Activated naive CD4-positive, alpha-beta T cell treated with anti-CD3 and anti-CD28 coated beads, Interleukin-2, amount 50 U/mL, for 72 hours (primary cell): ENCODE measurements around the gene GJC3. TPM values are rescaled to one million over a fixed set of nuclear protein-coding genes. Genes with fewer than 3 reads are reported as not detected.
"Not testable (repeated sequence)": the region's sequence is repeated elsewhere in the genome, so short reads cannot be mapped to it uniquely, and the experiment has no call there.

Experiments
- ATAC-seq, 2 donors: fragments of 150-1000 bp; cut with Tn5 transposase; 2 replicates each; pipeline ENCODE4 v1.10.0; 2021; ENCODE audit warnings: mild to moderate bottlenecking in 2 of 2, moderate library complexity in 2 of 2
- DNase-seq, 2 donors: peaks; one replicate each; pipeline ENCODE4 v3.0.0; 2021 to 2022; ENCODE audit warnings: low spot score in 2 of 2
- H3K27ac Mint-ChIP-seq, 2 donors: one replicate each; pipeline ENCODE4 v1.8.0; 2022; ENCODE audit warnings: mild to moderate bottlenecking in 2 of 2, mixed read lengths in 2 of 2
- H3K36me3 Mint-ChIP-seq, 2 donors: one replicate each; pipeline ENCODE4 v1.8.0; 2022; ENCODE audit warnings: mixed read lengths in 2 of 2
- H3K9me3 Mint-ChIP-seq, 2 donors: one replicate each; pipeline ENCODE4 v1.8.0; 2022; ENCODE audit warnings: mixed read lengths in 2 of 2
- total RNA-seq, 2 donors: library from RNA; stranded (reverse); gene quantifications; one replicate each; pipeline ENCODE4 v1.2.3, GENCODE V29; 2022

Gene GJC3
- total RNA-seq, 2 donors from 2014 or later: 0.68 to 0.89 TPM

DNA sequence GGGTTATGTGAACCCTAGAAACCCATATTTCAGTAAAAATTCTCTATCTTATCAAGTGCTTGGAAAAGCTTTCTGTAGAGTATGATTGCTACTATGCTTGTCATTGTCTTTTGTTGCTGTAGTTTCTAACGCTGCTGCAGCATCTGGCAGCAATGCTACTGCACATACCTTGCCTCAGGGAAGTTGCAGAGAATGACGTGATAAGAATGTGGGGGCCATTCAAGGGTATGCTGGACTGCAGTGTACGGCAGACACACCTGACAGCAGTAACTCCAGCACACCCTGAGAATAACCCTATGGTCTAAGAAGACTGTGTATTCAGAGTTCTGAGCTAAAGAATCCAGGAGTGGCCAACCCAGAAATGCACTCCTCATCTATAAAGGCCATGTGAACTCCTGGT is 30.6 kb downstream of the GJC3 start:
- Mint-ChIP-seq H3K9me3 (no peaks in the 10 kb centered on the region), H3K27ac (no peak overlapping the region), H3K36me3 (peaks cover 21 to 25% of the 10 kb centered on the region in 2 donors)
- DNase-seq (no peak), ATAC-seq (no peak)

DNA sequence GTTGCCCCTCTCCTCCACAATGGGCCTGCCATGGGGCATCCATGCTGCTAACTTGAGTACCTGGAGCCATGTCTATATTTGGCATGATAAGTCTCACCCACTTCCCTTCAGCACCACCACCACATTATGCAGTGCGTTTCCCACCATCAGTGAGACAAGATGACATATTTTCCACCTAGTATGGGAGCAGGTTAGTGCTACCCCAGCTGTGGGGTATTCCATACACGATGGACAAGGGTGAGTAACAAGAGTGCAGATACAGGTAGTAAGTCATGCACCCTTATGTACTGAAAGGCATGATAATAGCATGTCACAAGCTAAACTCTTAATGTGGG is 31.4 kb downstream of the GJC3 start:
- Mint-ChIP-seq H3K9me3 (no peaks in the 10 kb centered on the region), H3K27ac (peak overlapping the region in 1 of 2 donors; percentile 93), H3K36me3 (peaks cover 21 to 24% of the 10 kb centered on the region in 2 donors)
- DNase-seq: no peak
- ATAC-seq: peak in 1 of 2 donors; percentile 39

DNA sequence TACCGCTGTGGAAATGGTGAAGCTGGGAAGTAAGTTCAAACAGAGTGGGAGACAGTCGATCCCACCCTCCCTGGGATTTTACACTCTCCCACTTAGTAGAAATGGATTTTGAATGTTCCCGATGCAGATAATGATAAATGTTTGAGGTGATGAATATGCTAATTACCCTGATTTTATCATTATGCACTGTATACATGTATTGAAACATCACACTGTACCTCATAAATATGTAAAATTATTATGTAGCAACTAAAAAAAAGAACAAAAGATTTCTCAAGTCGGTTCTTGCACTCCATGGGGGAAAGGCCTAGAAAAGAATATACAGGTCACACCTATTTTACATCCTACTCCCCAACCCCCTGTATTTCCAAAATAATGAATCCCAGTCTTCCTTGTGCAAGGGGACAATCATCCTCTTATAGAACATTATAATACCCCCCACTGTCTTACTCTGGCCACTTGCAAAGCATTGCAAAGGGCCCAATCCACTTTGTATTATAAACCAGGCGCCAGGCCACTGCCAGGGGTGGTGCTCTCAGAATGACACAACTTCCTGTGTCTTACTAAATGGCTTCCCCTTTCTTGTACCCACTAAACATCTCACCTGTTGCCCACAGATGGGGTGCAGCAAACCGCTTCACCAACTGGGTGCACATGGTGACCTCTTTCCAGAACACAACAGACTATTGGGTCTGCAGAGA is 31.9 kb downstream of the GJC3 start:
- ATAC-seq (peak in 1 of 2 donors; percentile 34), DNase-seq (no peak)
- H3K9me3 Mint-ChIP-seq: no peaks in the 10 kb centered on the region
- H3K36me3 Mint-ChIP-seq: peaks cover 15 to 24% of the 10 kb centered on the region in 2 donors
- peak overlapping the region in 1 of 2 donors; percentile 93 for H3K27ac Mint-ChIP-seq

DNA sequence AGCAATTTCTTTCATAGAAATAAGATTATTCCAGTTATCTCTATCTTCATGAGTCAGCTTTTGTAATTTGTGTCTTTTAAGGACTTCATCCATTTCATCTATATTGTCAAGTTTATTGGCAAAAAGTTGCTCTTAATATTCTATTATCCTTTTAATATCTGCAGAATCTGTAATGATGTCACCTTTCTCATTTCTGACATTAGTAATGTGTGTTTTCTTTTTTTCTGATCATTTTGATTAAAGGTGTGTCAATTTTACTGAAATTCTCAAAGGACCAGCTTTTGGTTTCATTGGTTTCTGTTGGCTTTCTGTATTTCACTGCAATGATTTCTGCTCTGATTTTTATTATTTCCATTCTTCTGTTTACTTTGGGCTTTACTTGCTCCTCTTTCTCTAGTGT is 34.7 kb downstream of the GJC3 start:
- H3K27ac Mint-ChIP-seq: no peak overlapping the region
- DNase-seq: no peak
- H3K9me3 Mint-ChIP-seq: peaks cover 3 to 5% of the 10 kb centered on the region in 2 donors
- H3K36me3 Mint-ChIP-seq: peaks cover 7 to 18% of the 10 kb centered on the region in 2 donors
- no peak for ATAC-seq

DNA sequence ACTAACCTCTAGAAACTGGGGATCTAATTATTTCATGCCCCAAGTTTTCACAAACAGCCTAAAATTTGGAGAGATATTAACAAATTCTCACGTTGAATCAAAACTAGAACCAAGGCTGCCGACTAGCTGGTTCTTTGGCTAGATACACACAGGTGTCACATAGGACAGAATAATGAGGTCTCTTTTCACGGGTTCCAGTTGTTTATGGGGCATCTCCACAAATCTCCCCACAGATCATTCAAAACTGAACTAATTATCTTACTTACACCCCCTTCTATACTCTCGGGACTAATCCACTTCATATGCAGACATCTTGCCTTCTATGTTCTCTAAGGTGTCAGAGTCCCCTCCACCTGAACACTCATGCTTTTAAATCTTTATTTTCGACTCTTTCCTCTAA is 36.1 kb downstream of the GJC3 start:
- Mint-ChIP-seq H3K9me3 (peaks cover 4 to 5% of the 10 kb centered on the region in 2 donors), H3K36me3 (peaks cover 8 to 25% of the 10 kb centered on the region in 2 donors), H3K27ac (peak overlapping the region in 1 of 2 donors; percentile 44)
- no peak for ATAC-seq
- no peak for DNase-seq

DNA sequence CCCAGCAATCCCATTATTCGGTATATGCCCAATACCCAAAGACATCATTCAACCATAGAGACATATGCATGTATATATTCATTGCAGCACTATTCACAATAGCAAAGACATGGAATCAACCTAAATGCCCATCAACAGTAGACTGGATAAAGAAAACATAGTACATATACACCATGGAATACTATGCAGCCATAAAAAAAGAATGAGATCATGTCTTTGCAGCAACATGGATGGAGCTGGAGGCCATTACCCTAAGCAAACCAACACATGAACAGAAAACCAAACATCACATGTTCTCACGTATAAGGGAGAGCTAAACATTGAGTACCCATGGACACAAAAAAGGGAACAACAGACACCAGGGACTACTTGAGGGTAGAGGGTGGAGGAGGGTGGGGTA is 39.1 kb downstream of the GJC3 start:
- peaks cover 8 to 25% of the 10 kb centered on the region in 2 donors for H3K36me3 Mint-ChIP-seq
- not testable (repeated sequence) for ATAC-seq, H3K27ac Mint-ChIP-seq, DNase-seq, H3K9me3 Mint-ChIP-seq

DNA sequence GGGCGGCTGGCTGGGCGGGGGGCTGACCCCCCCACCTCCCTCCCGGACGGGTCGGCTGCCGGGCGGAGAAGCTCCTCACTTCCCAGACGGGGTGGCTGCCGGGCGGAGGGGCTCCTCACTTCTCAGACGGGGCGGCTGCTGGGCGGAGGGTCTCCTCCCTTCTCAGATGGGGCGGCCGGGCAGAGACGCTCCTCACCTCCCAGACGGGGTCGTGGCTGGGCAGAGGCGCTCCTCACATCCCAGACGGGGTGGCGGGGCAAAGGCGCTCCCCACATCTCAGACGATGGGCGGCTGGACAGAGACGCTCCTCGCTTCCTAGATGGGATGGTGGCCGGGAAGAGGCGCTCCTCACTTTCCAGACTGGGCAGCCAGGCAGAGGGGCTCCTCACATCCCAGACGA is 41.1 kb downstream of the GJC3 start:
- not testable (repeated sequence) for ATAC-seq, DNase-seq, H3K9me3 Mint-ChIP-seq, H3K27ac Mint-ChIP-seq
- H3K36me3 Mint-ChIP-seq: peaks cover 8 to 25% of the 10 kb centered on the region in 2 donors

DNA sequence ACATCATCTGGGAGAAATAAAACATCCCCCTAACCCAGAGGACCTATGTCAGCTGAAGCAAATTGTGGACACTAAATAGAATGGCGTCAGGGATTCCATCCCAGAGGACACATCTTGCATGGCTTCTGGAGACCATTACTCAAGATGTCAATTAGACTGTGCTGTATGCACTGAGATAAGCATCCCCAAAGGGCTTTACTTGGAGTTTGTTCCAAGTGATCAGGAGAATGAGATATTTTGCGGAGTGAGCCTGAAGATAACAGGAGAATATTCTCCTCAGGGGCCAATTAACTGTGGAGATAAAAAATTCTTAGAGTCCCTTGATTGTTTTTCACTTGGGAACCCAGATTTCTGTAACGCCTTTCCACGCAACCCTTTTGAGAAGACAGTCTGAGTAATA is 48.0 kb downstream of the GJC3 start:
- Mint-ChIP-seq H3K36me3 (no peaks in the 10 kb centered on the region), H3K9me3 (peaks cover 0 to 3% of the 10 kb centered on the region in 2 donors), H3K27ac (no peak overlapping the region)
- no peak for DNase-seq
- ATAC-seq: no peak

DNA sequence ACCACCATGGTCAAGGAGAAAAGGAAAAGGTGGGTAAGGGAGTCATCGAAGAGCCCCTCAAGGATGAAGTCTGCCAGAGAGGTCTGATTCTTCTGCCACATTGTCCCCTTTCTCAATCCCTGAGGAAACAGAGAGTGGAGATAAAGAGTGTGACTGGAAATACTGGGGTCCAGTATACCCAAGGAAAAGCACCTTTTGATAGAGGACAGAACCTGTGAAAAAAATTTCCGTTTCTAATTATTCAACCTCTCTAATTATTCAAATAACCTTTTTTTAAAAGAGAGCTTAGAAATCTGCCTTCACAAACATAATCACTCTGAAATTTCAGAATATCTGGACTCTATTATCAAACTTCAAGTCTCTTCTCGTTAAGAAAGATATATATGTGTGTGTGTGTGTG is 52.5 kb downstream of the GJC3 start, which contains the start of gene OR2AE1:
TSS of gene OR2AE1 (minus strand) at position 101 of the 400 bp plus-strand sequence. CDS start at position 101, 0 bp downstream.
- no peak for ATAC-seq

DNA sequence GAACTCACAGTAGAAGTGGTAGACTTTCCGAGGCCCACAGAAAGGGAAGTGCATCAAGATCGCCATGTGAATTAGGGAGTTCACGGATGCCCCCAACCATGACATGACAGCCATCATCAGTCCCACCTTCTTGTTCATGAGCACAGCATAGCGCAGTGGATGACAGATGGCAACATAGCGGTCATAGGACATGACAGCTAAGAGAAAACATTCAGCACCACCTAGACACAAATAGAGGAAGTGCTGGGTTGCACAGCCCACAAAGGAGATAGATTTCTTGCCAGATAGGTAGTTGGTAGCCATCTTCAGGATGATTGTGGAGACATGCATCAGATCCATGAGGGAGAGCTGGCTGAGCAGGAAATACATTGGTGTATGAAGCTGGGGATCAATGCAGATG is 52.9 kb downstream of the GJC3 start:
- H3K27ac Mint-ChIP-seq: no peak overlapping the region
- DNase-seq (no peak), ATAC-seq (no peak)
- no peaks in the 10 kb centered on the region for H3K9me3 Mint-ChIP-seq
- H3K36me3 Mint-ChIP-seq: no peaks in the 10 kb centered on the region

More for the DNA sequence above, 52.5 kb downstream of the GJC3 start, which contains the start of gene OR2AE1:
- H3K36me3 Mint-ChIP-seq: no peaks in the 10 kb centered on the region
- no peak for DNase-seq
- H3K27ac Mint-ChIP-seq: no peak within 1 kb of the TSS
- no peaks in the 10 kb centered on the region for H3K9me3 Mint-ChIP-seq

Other genes with a start within 250 kb of the GJC3 start
- gene CYP3A5, start 249.6 kb downstream of the GJC3 start, total RNA-seq: under 1 TPM in 1 of 2 donors, not detected in 1; 0.41 TPM
- gene CYP3A7, start 194.4 kb downstream of the GJC3 start, total RNA-seq: not detected
- gene CYP3A4, start 145.4 kb downstream of the GJC3 start, total RNA-seq: under 1 TPM in 1 of 2 donors, not detected in 1; 0.14 TPM
- gene CYP3A43, start 101.6 kb downstream of the GJC3 start, total RNA-seq: not detected
- under 1 TPM in 1 of 2 donors, not detected in 1; 0.31 TPM for gene OR2AE1, start 52.6 kb downstream of the GJC3 start, total RNA-seq
- 10 to 100 TPM; 25.8 to 28.3 TPM for gene TRIM4, start 10.1 kb downstream of the GJC3 start, total RNA-seq
- under 1 TPM in 1 of 2 donors, not detected in 1; 0.43 TPM for gene AZGP1, start 46.4 kb upstream of the GJC3 start, total RNA-seq
- 10 to 100 TPM; 52.2 to 67.1 TPM for gene ZKSCAN1, start 86.0 kb upstream of the GJC3 start, total RNA-seq
- 1 to 10 TPM; 3.8 to 7.1 TPM for gene ZSCAN21, start 120.2 kb upstream of the GJC3 start, total RNA-seq
- 10 to 100 TPM; 13.8 to 16.2 TPM for gene ZNF3, start 152.1 kb upstream of the GJC3 start, total RNA-seq
- 100 to 1,000 TPM in 1 of 2 donors, 10 to 100 TPM in 1; 84.6 to 107 TPM for gene COPS6, start 159.3 kb upstream of the GJC3 start, total RNA-seq
- 100 to 1,000 TPM; 291 to 375 TPM for gene MCM7, start 171.8 kb upstream of the GJC3 start, total RNA-seq
- 10 to 100 TPM in 1 of 2 donors, 1 to 10 TPM in 1; 8.4 to 13.6 TPM for gene AP4M1, start 172.0 kb upstream of the GJC3 start, total RNA-seq
- gene TAF6, start 189.7 kb upstream of the GJC3 start, total RNA-seq: 10 to 100 TPM; 52.7 to 57.6 TPM
- gene CNPY4, start 190.0 kb upstream of the GJC3 start, total RNA-seq: 10 to 100 TPM; 16.4 to 20.9 TPM
- 1 to 10 TPM; 2.6 to 5.6 TPM for gene MBLAC1, start 197.3 kb upstream of the GJC3 start, total RNA-seq
- 100 to 1,000 TPM; 147 to 153 TPM for gene LAMTOR4, start 219.3 kb upstream of the GJC3 start, total RNA-seq
- gene TRAPPC14, start 229.1 kb upstream of the GJC3 start, total RNA-seq: 10 to 100 TPM; 17.1 to 32.8 TPM
- 10 to 100 TPM in 1 of 2 donors, 1 to 10 TPM in 1; 7.7 to 12.5 TPM for gene GAL3ST4, start 239.0 kb upstream of the GJC3 start, total RNA-seq
- 10 to 100 TPM in 1 of 2 donors, 1 to 10 TPM in 1; 7.0 to 18.9 TPM for gene GPC2, start 247.8 kb upstream of the GJC3 start, total RNA-seq
- gene STAG3, start 248.3 kb upstream of the GJC3 start, total RNA-seq: 10 to 100 TPM; 33.3 to 54.2 TPM